HEK293T (cell line): Measurements from ENCODE around the gene USP3.

Source experiments
- BHLHE40 ChIP-seq: fragments of 450-650 bp; IDR thresholded peaks from 2 replicates; pipeline ENCODE4 v1.6.1; 2016; ENCODE audit warnings: mild to moderate bottlenecking, moderate library complexity, borderline replicate concordance
- ELF4 ChIP-seq: fragments of 450-650 bp; IDR thresholded peaks from 2 replicates; pipeline ENCODE4 v1.6.1; 2017; ENCODE audit warnings: antibody characterized with exemption
- FOXA1 ChIP-seq: fragments of 450-650 bp; IDR thresholded peaks from 2 replicates; pipeline ENCODE4 v1.6.1; 2016; ENCODE audit warnings: mild to moderate bottlenecking
- FOXK2 ChIP-seq: fragments of 450-650 bp; IDR thresholded peaks from 2 replicates; pipeline ENCODE4 v1.6.1; 2016; ENCODE audit warnings: mild to moderate bottlenecking
- FOXM1 ChIP-seq: fragments of 450-650 bp; IDR thresholded peaks from 2 replicates; pipeline ENCODE4 v1.6.1; 2017; ENCODE audit warnings: mild to moderate bottlenecking, borderline replicate concordance
- HDGF ChIP-seq: fragments of 450-650 bp; IDR thresholded peaks from 2 replicates; pipeline ENCODE4 v1.6.1; 2017; ENCODE audit warnings: antibody characterized with exemption, borderline replicate concordance
- L3MBTL2 ChIP-seq: fragments of 450-650 bp; conservative IDR thresholded peaks from 2 replicates; pipeline ENCODE4 v1.6.1; 2016; ENCODE audit warnings: mild to moderate bottlenecking
- LEF1 ChIP-seq: fragments of 450-650 bp; IDR thresholded peaks from 2 replicates; pipeline ENCODE4 v1.6.1; 2017; ENCODE audit warnings: mild to moderate bottlenecking, borderline replicate concordance
- NFRKB ChIP-seq: fragments of 450-650 bp; IDR thresholded peaks from 2 replicates; pipeline ENCODE4 v1.6.1; 2016; ENCODE audit warnings: mild to moderate bottlenecking, moderate library complexity
- SP1 ChIP-seq: fragments of 450-650 bp; IDR thresholded peaks from 2 replicates; pipeline ENCODE4 v1.6.1; 2017
- SUZ12 ChIP-seq: fragments of 450-650 bp; IDR thresholded peaks from 2 replicates; pipeline ENCODE4 v1.6.1; 2016; ENCODE audit warnings: mild to moderate bottlenecking
- TARDBP ChIP-seq: fragments of 450-650 bp; IDR thresholded peaks from 2 replicates; pipeline ENCODE4 v1.6.1; 2016
- ZNF384 ChIP-seq: fragments of 450-650 bp; IDR thresholded peaks from 2 replicates; pipeline ENCODE4 v1.6.1; 2016
- TF ChIP-seq, protein P1 (sequence below): fragments of 450-650 bp; IDR thresholded peaks from 2 replicates; pipeline ENCODE4 v1.6.1; 2016

DNA sequence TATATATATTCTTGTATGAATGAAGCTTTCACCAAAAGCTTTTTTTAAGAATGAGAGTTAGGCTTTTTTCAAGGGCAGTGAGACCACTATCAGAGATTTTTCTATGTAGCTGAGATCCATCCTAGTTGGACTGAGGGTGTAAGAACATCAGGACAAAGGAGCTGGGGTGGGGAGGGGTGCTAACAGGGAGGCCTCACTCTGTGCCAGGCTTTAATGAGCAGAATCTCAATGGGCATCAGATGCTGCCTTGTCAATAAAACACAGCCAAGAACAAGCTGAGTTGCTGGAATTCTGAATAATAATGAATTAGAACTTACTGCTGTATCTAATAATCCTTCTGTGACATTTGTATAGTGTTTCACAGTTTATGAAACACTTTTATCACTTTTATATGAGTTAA is 41.4 kb upstream of the USP3 start:
- TF ChIP-seq, protein P1, sequence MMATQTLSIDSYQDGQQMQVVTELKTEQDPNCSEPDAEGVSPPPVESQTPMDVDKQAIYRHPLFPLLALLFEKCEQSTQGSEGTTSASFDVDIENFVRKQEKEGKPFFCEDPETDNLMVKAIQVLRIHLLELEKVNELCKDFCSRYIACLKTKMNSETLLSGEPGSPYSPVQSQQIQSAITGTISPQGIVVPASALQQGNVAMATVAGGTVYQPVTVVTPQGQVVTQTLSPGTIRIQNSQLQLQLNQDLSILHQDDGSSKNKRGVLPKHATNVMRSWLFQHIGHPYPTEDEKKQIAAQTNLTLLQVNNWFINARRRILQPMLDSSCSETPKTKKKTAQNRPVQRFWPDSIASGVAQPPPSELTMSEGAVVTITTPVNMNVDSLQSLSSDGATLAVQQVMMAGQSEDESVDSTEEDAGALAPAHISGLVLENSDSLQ = no peak
- TF ChIP-seq ELF4 (no peak), FOXA1 (no peak), FOXM1 (no peak), TARDBP (no peak), BHLHE40 (no peak), FOXK2 (no peak), SP1 (no peak), SUZ12 (no peak), NFRKB (no peak), LEF1 (no peak), HDGF (no peak), L3MBTL2 (no peak), ZNF384 (no peak)
